SK-N-MC (cell line): ENCODE measurements around the gene TRIM2.

Source experiments
- EZH2 ChIP-seq: fragments of 200-600 bp; sonication (generic); IDR thresholded peaks from one replicate; pipeline ENCODE4 v1.6.1; 2017; ENCODE audit warnings: antibody characterized with exemption
- FOXP2 ChIP-seq: optimal IDR thresholded peaks from 2 replicates; pipeline ENCODE3; 2011; ENCODE audit warnings: mild to moderate bottlenecking, moderate library complexity; ENCODE audit not compliant: insufficient read depth; ENCODE audit errors: extremely low read length, control extremely low read depth
- POLR2AphosphoS5 ChIP-seq: IDR thresholded peaks from 2 replicates; pipeline ENCODE4 v1.6.1; 2012; ENCODE audit warnings: mild to moderate bottlenecking, low read depth, low read length, borderline replicate concordance

GRCh38 chr4:153310793-153311192 is 106.5 kb downstream of the TRIM2 start:
- TF ChIP-seq POLR2AphosphoS5 (no peak), EZH2 (no peak), FOXP2 (no peak)
